ENCODE results near the gene ANKS1B.

The ANKS1B gene

DNA sequence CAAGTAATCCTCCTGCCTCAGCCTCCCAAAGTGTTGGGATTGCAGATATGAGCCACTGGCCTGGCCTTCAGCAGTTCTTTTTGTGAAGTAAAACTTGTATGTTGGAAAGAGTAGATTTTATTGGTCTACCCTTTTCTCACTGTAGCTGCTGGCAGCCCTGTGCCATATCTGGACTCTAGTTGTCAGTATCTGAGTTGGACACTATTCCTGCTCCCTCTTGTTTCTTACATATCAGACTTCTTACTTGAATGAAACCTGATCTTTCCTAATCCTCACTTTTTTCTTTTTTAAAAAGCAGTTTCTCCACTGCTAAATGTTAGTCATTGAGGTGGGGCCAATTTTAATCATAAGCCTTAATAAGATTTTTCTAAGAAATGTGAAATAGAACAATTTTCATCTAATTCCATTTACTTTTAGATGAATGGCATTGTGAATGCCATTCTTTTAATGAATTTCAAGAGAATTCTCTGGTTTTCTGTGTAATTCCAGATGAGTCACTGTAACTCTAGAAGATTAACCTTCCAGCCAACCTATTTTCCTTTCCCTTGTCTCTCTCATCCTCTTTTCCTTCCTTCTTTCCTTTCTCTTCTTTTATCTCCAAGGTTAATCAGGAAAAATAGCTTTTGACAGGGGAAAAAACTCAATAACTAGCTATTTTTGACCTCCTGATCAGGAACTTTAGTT is 1250.9 kb downstream of the ANKS1B start:
- Histone ChIP-seq H3K9ac (ENCODE audit: low read length) (no peak overlapping the region), H3K4me1 (ENCODE audit: control insufficient read depth, insufficient read depth, low read length) (peaks cover 2% of the 10 kb centered on the region)

GRCh38 chr12:98730412-98730811 is 1254.3 kb downstream of the ANKS1B start:
- H3K4me3 ChIP-seq (ENCODE audit: low read length): no peak overlapping the region
- H3K9ac ChIP-seq (ENCODE audit: low read length): no peak overlapping the region
- H3K27ac ChIP-seq (ENCODE audit: low read depth, low read length): no peak overlapping the region
- H3K4me1 ChIP-seq (ENCODE audit: control insufficient read depth, insufficient read depth, low read length): no peaks in the 10 kb centered on the region
- H3K36me3 ChIP-seq (ENCODE audit: control insufficient read depth, insufficient read depth, low read length): peaks cover 15% of the 10 kb centered on the region
- no peaks in the 10 kb centered on the region for H3K27me3 ChIP-seq (ENCODE audit: control insufficient read depth, insufficient read depth, low read length)

More for the DNA sequence above, 1250.9 kb downstream of the ANKS1B start:
- Histone ChIP-seq H3K36me3 (ENCODE audit: control insufficient read depth, insufficient read depth, low read length) (peaks cover 14% of the 10 kb centered on the region), H3K4me3 (ENCODE audit: low read length) (no peak overlapping the region), H3K27me3 (ENCODE audit: control insufficient read depth, insufficient read depth, low read length) (no peaks in the 10 kb centered on the region), H3K27ac (ENCODE audit: low read depth, low read length) (no peak overlapping the region)

- no peak overlapping the region for H3K27ac ChIP-seq (ENCODE audit: low read depth, low read length)
- H3K4me3 ChIP-seq (ENCODE audit: low read length): no peak overlapping the region
- H3K27me3 ChIP-seq (ENCODE audit: control insufficient read depth, insufficient read depth, low read length): no peaks in the 10 kb centered on the region
- H3K36me3 ChIP-seq (ENCODE audit: control insufficient read depth, insufficient read depth, low read length): peaks cover 22% of the 10 kb centered on the region
- H3K4me1 ChIP-seq (ENCODE audit: control insufficient read depth, insufficient read depth, low read length): no peaks in the 10 kb centered on the region
- no peak overlapping the region for H3K9ac ChIP-seq (ENCODE audit: low read length)
Measured at GRCh38 chr12:98727196-98727595, 1257.5 kb downstream of the ANKS1B start.

- Histone ChIP-seq H3K4me3 (ENCODE audit: low read length) (no peak overlapping the region), H3K36me3 (ENCODE audit: control insufficient read depth, insufficient read depth, low read length) (peaks cover 14% of the 10 kb centered on the region), H3K4me1 (ENCODE audit: control insufficient read depth, insufficient read depth, low read length) (no peaks in the 10 kb centered on the region), H3K27me3 (ENCODE audit: control insufficient read depth, insufficient read depth, low read length) (no peaks in the 10 kb centered on the region), H3K27ac (ENCODE audit: low read depth, low read length) (no peak overlapping the region), H3K9ac (ENCODE audit: low read length) (no peak overlapping the region)
Measured at GRCh38 chr12:98725476-98726247, 1259.1 kb downstream of the ANKS1B start.

GRCh38 chr12:98724384-98725155 is 1260.2 kb downstream of the ANKS1B start:
- Histone ChIP-seq H3K27ac (ENCODE audit: low read depth, low read length) (no peak overlapping the region), H3K4me1 (ENCODE audit: control insufficient read depth, insufficient read depth, low read length) (no peaks in the 10 kb centered on the region), H3K27me3 (ENCODE audit: control insufficient read depth, insufficient read depth, low read length) (no peaks in the 10 kb centered on the region), H3K36me3 (ENCODE audit: control insufficient read depth, insufficient read depth, low read length) (peaks cover 14% of the 10 kb centered on the region), H3K9ac (ENCODE audit: low read length) (no peak overlapping the region), H3K4me3 (ENCODE audit: low read length) (no peak overlapping the region)

DNA sequence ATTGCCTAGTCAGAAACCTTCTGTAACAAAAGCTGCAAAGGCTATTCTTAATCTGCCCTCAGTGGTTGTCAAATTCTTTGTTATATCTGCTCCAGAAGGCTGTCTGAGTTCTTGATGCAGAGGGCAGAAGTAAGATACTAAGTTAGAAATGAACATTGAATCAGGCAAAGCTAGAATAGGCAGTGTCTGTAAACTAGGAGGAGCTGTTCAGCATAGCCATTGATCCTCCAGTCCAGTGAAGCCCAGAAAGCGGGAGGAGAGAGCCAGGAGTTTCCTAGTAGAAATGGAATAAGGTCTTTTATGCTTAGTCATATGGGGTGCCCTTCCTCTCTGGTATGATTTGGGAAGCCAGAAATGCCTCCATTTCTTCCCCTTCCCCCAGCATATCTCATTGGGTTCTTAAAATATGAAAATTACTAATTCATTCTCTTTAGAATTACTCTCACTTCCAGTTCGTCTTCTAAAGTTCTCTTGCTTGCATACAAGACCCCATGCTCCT is 1263.5 kb downstream of the ANKS1B start:
- no peak overlapping the region for H3K4me3 ChIP-seq (ENCODE audit: low read length)
- H3K27me3 ChIP-seq (ENCODE audit: control insufficient read depth, insufficient read depth, low read length): no peaks in the 10 kb centered on the region
- no peak overlapping the region for H3K27ac ChIP-seq (ENCODE audit: low read depth, low read length)
- no peaks in the 10 kb centered on the region for H3K4me1 ChIP-seq (ENCODE audit: control insufficient read depth, insufficient read depth, low read length)
- H3K9ac ChIP-seq (ENCODE audit: low read length): no peak overlapping the region
- peaks cover 10% of the 10 kb centered on the region for H3K36me3 ChIP-seq (ENCODE audit: control insufficient read depth, insufficient read depth, low read length)

- no peaks in the 10 kb centered on the region for H3K27me3 ChIP-seq (ENCODE audit: control insufficient read depth, insufficient read depth, low read length)
- H3K36me3 ChIP-seq (ENCODE audit: control insufficient read depth, insufficient read depth, low read length): peaks cover 9% of the 10 kb centered on the region
- no peak overlapping the region for H3K27ac ChIP-seq (ENCODE audit: low read depth, low read length)
- H3K9ac ChIP-seq (ENCODE audit: low read length): no peak overlapping the region
- H3K4me1 ChIP-seq (ENCODE audit: control insufficient read depth, insufficient read depth, low read length): no peaks in the 10 kb centered on the region
- no peak overlapping the region for H3K4me3 ChIP-seq (ENCODE audit: low read length)
Measured at GRCh38 chr12:98719515-98720504, 1264.9 kb downstream of the ANKS1B start.

DNA sequence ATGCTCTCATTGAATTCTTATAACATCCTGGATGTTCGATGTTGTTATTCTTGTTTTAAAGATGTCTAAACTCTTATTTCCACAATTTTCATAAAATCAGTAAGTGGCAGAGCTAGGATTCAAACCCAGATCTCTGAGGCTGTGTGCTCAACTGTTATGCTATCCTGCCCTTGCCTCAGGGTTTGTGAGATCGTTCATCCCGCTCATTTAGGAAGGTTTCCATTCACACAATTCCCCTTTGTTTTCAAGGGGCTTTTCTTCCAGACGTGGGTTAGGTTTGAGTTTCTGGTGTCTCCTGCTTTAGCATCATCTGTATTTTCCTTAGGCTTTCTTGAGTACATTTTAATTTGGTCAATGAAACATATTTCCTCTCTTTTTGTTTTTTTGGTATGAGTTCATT is 1270.3 kb downstream of the ANKS1B start:
- Histone ChIP-seq H3K27me3 (ENCODE audit: control insufficient read depth, insufficient read depth, low read length) (no peaks in the 10 kb centered on the region), H3K36me3 (ENCODE audit: control insufficient read depth, insufficient read depth, low read length) (peaks cover 15% of the 10 kb centered on the region), H3K4me1 (ENCODE audit: control insufficient read depth, insufficient read depth, low read length) (no peaks in the 10 kb centered on the region)

DNA sequence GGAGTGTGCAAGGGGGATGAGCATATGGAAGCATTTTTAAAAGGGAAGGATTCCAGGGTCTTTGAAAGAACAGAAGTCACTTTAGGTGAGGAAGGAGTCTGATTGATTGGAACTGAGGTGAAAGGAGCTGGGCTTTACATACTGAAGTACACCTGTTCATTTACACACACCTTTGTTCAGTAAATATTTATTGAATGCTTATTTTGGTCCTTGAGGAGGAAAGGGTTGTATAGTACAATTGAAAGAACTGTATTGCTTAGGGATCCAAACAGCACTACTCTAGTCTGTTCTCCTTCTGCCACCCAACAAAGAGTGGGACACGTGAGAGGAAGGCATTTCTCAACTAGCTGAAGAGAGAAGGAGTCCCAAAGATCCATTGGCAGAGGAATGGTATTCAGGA is 1275.7 kb downstream of the ANKS1B start:
- no peak overlapping the region for H3K4me3 ChIP-seq (ENCODE audit: low read length)
- H3K36me3 ChIP-seq (ENCODE audit: control insufficient read depth, insufficient read depth, low read length): peaks cover 22% of the 10 kb centered on the region
- H3K27me3 ChIP-seq (ENCODE audit: control insufficient read depth, insufficient read depth, low read length): no peaks in the 10 kb centered on the region
- no peak overlapping the region for H3K27ac ChIP-seq (ENCODE audit: low read depth, low read length)
- no peak overlapping the region for H3K9ac ChIP-seq (ENCODE audit: low read length)
- no peaks in the 10 kb centered on the region for H3K4me1 ChIP-seq (ENCODE audit: control insufficient read depth, insufficient read depth, low read length)

More for the DNA sequence above, 1270.3 kb downstream of the ANKS1B start:
- Histone ChIP-seq H3K4me3 (ENCODE audit: low read length) (no peak overlapping the region), H3K9ac (ENCODE audit: low read length) (no peak overlapping the region), H3K27ac (ENCODE audit: low read depth, low read length) (no peak overlapping the region)

DNA sequence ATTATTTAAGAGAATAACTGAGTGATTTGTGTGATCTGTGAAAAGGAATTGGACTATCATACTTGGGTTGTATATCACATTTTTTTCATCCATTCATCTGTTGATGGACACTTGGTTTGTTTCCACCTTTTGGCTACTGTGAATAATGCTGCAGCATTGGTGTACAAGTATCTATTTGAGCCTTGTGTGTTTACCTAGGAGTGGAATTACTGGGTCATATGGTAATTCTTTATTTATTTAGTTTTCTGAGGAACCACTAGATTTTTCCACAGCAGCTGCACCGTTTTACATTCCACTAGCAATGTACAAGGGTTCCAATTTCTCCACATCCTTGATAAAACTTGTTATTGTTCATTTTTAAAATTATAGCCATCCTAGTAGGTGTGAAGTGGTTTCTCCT is 1283.6 kb downstream of the ANKS1B start:
- Histone ChIP-seq H3K27me3 (ENCODE audit: control insufficient read depth, insufficient read depth, low read length) (no peaks in the 10 kb centered on the region), H3K4me1 (ENCODE audit: control insufficient read depth, insufficient read depth, low read length) (no peaks in the 10 kb centered on the region), H3K4me3 (ENCODE audit: low read length) (no peak overlapping the region), H3K36me3 (ENCODE audit: control insufficient read depth, insufficient read depth, low read length) (peaks cover 11% of the 10 kb centered on the region), H3K27ac (ENCODE audit: low read depth, low read length) (no peak overlapping the region), H3K9ac (ENCODE audit: low read length) (no peak overlapping the region)

DNA sequence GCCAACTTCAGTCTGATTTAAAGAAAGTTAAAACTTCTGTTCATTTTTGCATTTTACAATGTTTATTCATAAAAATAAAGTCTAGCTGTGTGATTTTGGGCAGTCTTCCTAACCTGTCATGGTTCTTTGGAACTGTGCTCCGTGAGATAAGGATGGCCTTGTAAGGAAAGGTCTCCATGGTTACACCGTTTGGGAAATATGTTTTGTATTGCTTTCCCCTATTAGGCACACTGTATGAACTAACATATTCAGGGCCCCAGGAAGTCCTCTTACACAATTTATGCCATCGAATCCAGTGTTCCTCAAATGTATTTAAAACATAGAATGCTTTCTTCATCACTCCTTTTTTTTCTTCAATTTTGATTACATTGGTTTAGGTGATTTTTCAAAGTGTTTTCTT is 1285.2 kb downstream of the ANKS1B start:
- peaks cover 12% of the 10 kb centered on the region for H3K36me3 ChIP-seq (ENCODE audit: control insufficient read depth, insufficient read depth, low read length)

More for the DNA sequence above, 1285.2 kb downstream of the ANKS1B start:
- no peaks in the 10 kb centered on the region for H3K4me1 ChIP-seq (ENCODE audit: control insufficient read depth, insufficient read depth, low read length)
- H3K27me3 ChIP-seq (ENCODE audit: control insufficient read depth, insufficient read depth, low read length): no peaks in the 10 kb centered on the region
- H3K4me3 ChIP-seq (ENCODE audit: low read length): no peak overlapping the region
- H3K9ac ChIP-seq (ENCODE audit: low read length): no peak overlapping the region
- no peak overlapping the region for H3K27ac ChIP-seq (ENCODE audit: low read depth, low read length)

All from rectal smooth muscle tissue (tissue), 1 donor.